Measurements from ENCODE around the gene LRRC4C. TPM values are rescaled to one million over a fixed set of nuclear protein-coding genes. Genes with fewer than 3 reads are reported as not detected.

LRRC4C gene
- total RNA-seq, 1 donor from 2014 or later: 1.2 TPM

DNA sequence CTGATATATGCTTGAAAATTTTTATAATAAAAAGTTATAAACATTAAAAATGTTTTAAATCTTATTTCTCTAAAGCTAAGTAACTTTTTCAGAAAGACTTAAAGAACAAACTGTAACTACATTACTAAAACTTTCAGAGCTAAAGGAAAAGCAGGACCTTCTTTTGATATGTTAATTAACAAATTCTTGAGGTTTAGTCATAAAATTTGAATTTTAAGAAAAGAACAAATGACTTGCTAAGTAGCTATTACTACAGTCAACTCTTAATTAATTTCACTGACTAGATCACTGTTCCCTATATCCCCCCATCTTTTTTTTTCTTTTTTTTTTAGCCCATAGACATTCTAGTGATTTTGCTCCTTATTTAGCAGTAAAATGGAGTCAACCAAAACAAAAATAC lies 344.4 kb downstream of the LRRC4C start:
- no peaks in the 10 kb centered on the region for H3K9me3 Mint-ChIP-seq (ENCODE audit: unreplicated experiment)
- H3K4me3 Mint-ChIP-seq (ENCODE audit: unreplicated experiment): no peak overlapping the region
- TF ChIP-seq, protein P1, sequence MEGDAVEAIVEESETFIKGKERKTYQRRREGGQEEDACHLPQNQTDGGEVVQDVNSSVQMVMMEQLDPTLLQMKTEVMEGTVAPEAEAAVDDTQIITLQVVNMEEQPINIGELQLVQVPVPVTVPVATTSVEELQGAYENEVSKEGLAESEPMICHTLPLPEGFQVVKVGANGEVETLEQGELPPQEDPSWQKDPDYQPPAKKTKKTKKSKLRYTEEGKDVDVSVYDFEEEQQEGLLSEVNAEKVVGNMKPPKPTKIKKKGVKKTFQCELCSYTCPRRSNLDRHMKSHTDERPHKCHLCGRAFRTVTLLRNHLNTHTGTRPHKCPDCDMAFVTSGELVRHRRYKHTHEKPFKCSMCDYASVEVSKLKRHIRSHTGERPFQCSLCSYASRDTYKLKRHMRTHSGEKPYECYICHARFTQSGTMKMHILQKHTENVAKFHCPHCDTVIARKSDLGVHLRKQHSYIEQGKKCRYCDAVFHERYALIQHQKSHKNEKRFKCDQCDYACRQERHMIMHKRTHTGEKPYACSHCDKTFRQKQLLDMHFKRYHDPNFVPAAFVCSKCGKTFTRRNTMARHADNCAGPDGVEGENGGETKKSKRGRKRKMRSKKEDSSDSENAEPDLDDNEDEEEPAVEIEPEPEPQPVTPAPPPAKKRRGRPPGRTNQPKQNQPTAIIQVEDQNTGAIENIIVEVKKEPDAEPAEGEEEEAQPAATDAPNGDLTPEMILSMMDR (IDR thresholded peaks at IDR 0.05; ENCODE audit: unreplicated experiment): no peak
- no peaks in the 10 kb centered on the region for H3K36me3 Mint-ChIP-seq (ENCODE audit: low read depth, unreplicated experiment)
- no peaks in the 10 kb centered on the region for H3K27me3 Mint-ChIP-seq (ENCODE audit: unreplicated experiment)
- no peak for DNase-seq (ENCODE audit: low spot score)
- H3K4me1 Mint-ChIP-seq (ENCODE audit: unreplicated experiment): no peaks in the 10 kb centered on the region
- H3K27ac Mint-ChIP-seq (ENCODE audit: unreplicated experiment): no peak overlapping the region

DNA sequence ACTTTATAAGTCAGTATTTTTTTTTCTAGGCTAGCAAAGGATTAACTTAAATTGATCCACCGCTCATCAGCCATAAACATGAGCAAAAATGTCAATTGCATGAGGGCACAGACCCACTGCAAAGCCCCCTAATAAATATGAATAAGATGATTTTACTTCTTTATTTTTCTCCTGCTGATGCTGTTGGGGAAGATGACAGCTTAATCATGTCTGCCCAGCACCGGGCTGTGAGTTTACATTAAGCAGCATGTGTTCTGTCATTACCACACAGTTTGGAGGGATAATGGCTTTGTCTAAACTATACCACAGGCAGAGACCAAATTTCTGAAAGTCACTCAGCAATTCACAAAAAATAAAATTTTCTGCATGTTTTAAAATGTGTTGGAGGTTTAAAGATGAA lies 346.3 kb downstream of the LRRC4C start:
- no peaks in the 10 kb centered on the region for H3K36me3 Mint-ChIP-seq (ENCODE audit: low read depth, unreplicated experiment)
- no peak for DNase-seq (ENCODE audit: low spot score)
- no peaks in the 10 kb centered on the region for H3K9me3 Mint-ChIP-seq (ENCODE audit: unreplicated experiment)
- H3K27ac Mint-ChIP-seq (ENCODE audit: unreplicated experiment): no peak overlapping the region
- no peak overlapping the region for H3K4me3 Mint-ChIP-seq (ENCODE audit: unreplicated experiment)
- TF ChIP-seq, protein P1 (IDR thresholded peaks at IDR 0.05; ENCODE audit: unreplicated experiment): no peak
- H3K27me3 Mint-ChIP-seq (ENCODE audit: unreplicated experiment): no peaks in the 10 kb centered on the region
- H3K4me1 Mint-ChIP-seq (ENCODE audit: unreplicated experiment): no peaks in the 10 kb centered on the region

DNA sequence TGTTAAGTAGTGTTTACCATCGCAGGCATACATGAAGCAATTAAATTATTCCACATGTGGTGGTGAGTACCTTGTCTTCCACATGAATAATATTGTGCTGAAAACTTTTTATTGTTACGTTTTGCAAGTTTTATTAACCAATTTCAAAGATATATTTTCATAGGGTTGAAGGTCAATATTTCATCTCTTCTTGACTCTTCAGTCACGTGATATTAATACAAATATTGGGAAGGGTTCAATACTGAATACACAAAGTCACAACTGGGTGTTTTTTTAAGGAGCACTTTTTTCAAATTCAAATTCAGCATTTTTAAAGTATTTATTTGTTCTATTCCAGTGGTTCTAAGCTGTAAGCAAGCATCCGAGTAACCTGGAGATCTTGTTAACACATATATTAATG lies 348.9 kb downstream of the LRRC4C start:
- TF ChIP-seq, protein P1 (IDR thresholded peaks at IDR 0.05; ENCODE audit: unreplicated experiment): no peak
- H3K27me3 Mint-ChIP-seq (ENCODE audit: unreplicated experiment): no peaks in the 10 kb centered on the region

DNA sequence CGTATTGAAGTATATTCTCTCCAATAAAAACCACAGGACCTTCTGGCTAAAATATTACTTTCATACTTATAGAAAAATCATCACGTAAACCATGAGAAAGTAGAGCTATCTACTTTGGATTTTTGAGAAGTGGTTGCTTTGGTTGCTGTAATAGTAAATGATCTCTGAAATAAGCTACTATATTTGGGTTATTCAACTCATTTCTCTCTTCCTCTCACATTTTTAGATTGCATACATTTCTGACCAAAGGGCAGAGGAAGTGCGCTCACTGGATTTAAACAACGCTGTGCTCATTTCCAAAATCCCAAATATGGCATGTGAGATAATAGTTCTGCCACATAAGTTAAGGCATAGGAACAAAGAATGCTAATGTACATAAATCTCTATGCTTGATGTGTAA lies 357.0 kb downstream of the LRRC4C start:
- TF ChIP-seq, protein P1 (IDR thresholded peaks at IDR 0.05; ENCODE audit: unreplicated experiment): no peak
- Mint-ChIP-seq H3K4me1 (ENCODE audit: unreplicated experiment) (no peaks in the 10 kb centered on the region), H3K36me3 (ENCODE audit: low read depth, unreplicated experiment) (no peaks in the 10 kb centered on the region), H3K9me3 (ENCODE audit: unreplicated experiment) (no peaks in the 10 kb centered on the region), H3K4me3 (ENCODE audit: unreplicated experiment) (no peak overlapping the region), H3K27ac (ENCODE audit: unreplicated experiment) (no peak overlapping the region), H3K27me3 (ENCODE audit: unreplicated experiment) (peaks cover 2% of the 10 kb centered on the region)
- no peak for DNase-seq (ENCODE audit: low spot score)

More for the DNA sequence above, 348.9 kb downstream of the LRRC4C start:
- no peak for DNase-seq (ENCODE audit: low spot score)
- Mint-ChIP-seq H3K4me3 (ENCODE audit: unreplicated experiment) (no peak overlapping the region), H3K27ac (ENCODE audit: unreplicated experiment) (no peak overlapping the region), H3K4me1 (ENCODE audit: unreplicated experiment) (no peaks in the 10 kb centered on the region), H3K36me3 (ENCODE audit: low read depth, unreplicated experiment) (no peaks in the 10 kb centered on the region), H3K9me3 (ENCODE audit: unreplicated experiment) (no peaks in the 10 kb centered on the region)

DNA sequence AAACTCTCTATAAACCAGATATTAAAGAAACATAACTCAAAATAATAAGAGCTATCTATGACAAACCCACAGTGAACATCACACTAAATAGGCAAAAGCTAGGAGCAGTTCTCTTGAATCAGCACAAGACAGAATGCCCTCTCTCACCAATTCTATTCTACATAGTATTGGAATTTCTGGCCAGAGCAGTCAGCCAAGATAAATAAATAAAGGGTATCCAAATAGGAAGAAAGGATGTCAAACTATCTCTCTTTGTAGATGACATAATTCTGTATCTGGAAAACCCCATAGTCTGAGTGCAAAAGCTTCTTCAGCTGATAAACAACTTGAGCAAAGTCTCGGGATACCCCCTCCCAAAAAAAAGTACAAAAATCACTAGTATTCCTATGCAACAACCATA lies 359.8 kb downstream of the LRRC4C start:
- H3K27ac Mint-ChIP-seq (ENCODE audit: unreplicated experiment): no peak overlapping the region
- H3K27me3 Mint-ChIP-seq (ENCODE audit: unreplicated experiment): peaks cover 3% of the 10 kb centered on the region
- H3K36me3 Mint-ChIP-seq (ENCODE audit: low read depth, unreplicated experiment): no peaks in the 10 kb centered on the region
- H3K4me3 Mint-ChIP-seq (ENCODE audit: unreplicated experiment): no peak overlapping the region
- no peak for DNase-seq (ENCODE audit: low spot score)
- no peaks in the 10 kb centered on the region for H3K4me1 Mint-ChIP-seq (ENCODE audit: unreplicated experiment)
- H3K9me3 Mint-ChIP-seq (ENCODE audit: unreplicated experiment): no peaks in the 10 kb centered on the region
- TF ChIP-seq, protein P1 (IDR thresholded peaks at IDR 0.05; ENCODE audit: unreplicated experiment): no peak
